PFSK-1 (cell line): ENCODE data around the gene TSPAN18.

Source experiments
- FOXP2 ChIP-seq: optimal IDR thresholded peaks from 2 replicates; pipeline ENCODE3; 2011; ENCODE audit warnings: borderline replicate concordance, control low read depth, inconsistent platforms; ENCODE audit not compliant: insufficient read depth; ENCODE audit errors: extremely low read length, extremely low read depth
- POLR2AphosphoS5 ChIP-seq: IDR thresholded peaks from 2 replicates; pipeline ENCODE4 v1.6.1; 2012; ENCODE audit warnings: low read depth, mild to moderate bottlenecking, control low read depth, low read length, moderate library complexity
- REST ChIP-seq, 2 experiments: IDR thresholded peaks; 2 replicates each; pipeline versions ENCODE4 v1.6.1 to v1.8.0; 2011 to 2012; ENCODE audit warnings: low read depth in 2 of 2, low read length in 2 of 2, control low read depth in 1 of 2, inconsistent platforms in 1 of 2, mild to moderate bottlenecking in 1 of 2, moderate library complexity in 1 of 2; ENCODE audit not compliant: insufficient read depth in 1 of 2
- SIN3A ChIP-seq: IDR thresholded peaks from 2 replicates; pipeline ENCODE4 v1.6.1; 2012; ENCODE audit warnings: mild to moderate bottlenecking, low read length, moderate library complexity, borderline replicate concordance; ENCODE audit not compliant: insufficient read depth
- TAF1 ChIP-seq: IDR thresholded peaks from 2 replicates; pipeline ENCODE4 v1.6.1; 2012; ENCODE audit warnings: low read length, control low read depth, borderline replicate concordance; ENCODE audit not compliant: insufficient read depth

Gene TSPAN18

DNA sequence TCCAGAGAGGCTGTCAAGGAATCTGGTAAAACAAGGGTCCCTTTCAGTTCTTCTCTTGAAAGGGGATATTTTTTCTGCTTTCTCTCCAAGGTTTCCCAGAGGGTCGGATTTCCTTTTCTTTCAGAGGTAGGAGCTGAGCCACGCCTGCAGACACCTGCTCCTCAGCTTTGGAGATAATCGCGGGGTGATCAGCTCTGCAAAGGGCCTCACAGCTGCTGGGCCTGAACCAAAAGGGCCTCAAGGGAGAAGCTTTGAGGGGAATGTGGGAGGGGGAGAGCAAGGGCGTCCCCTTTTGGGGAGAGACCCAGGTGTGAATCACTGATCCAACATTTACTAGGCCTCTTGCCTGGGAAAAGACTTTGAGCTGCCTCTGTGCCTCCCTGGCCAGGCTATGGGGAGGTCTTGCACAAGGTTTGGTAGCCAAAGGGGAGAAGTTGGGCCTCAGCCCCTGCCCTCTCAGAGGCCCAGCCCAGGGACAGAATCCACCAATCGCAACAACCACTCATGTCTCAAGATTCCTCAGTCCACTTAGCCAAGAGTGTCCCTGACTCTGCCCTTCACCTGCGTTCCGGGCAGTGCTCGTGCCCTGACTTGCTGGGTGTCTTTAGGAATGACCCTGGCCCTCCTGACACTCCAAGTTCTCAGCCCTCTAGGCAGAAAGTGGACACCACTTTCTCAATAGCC lies 237.9 kb downstream of the TSPAN18 start:
- no peak for TF ChIP-seq SIN3A
- no peak for TF ChIP-seq FOXP2
- TF ChIP-seq TAF1 = no peak
- TF ChIP-seq REST (IDR thresholded peaks at IDR 0.05; ENCODE audit: insufficient read depth in 1 of 2, low read depth in 2 of 2, low read length in 2 of 2) = no peak
- TF ChIP-seq POLR2AphosphoS5 = no peak

DNA sequence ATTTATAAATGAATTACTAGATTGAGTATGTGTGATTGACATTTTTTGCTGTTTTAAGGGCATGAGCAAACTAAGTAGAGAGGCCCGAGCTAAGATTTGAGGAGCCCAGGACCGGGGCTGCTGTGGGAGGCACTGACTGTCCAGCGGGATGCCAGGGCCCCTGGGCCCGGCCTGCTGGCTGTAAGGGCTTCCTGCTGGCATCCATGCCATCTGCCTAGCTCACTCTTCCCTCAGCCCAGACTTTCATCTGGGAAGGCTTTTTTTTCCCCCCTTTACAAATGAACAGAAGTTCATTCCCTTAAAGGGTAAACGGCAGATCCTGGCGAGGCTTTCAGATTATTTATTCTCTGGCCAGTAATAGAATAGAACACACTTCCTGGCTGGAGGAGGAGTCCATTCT lies 239.9 kb downstream of the TSPAN18 start:
- TF ChIP-seq TAF1 = no peak
- no peak for TF ChIP-seq FOXP2
- no peak for TF ChIP-seq REST (IDR thresholded peaks at IDR 0.05; ENCODE audit: insufficient read depth in 1 of 2, low read depth in 2 of 2, low read length in 2 of 2)
- no peak for TF ChIP-seq POLR2AphosphoS5
- TF ChIP-seq SIN3A = no peak

- TF ChIP-seq SIN3A (no peak), FOXP2 (no peak), POLR2AphosphoS5 (no peak)
These were observed 241.3 kb downstream of the TSPAN18 start for GRCh38 chr11:44967930-44968496.

GRCh38 chr11:44968510-44968909 lies 241.7 kb downstream of the TSPAN18 start:
- TF ChIP-seq REST (IDR thresholded peaks at IDR 0.05; ENCODE audit: insufficient read depth in 1 of 2, low read depth in 2 of 2, low read length in 2 of 2) = no peak
- TF ChIP-seq POLR2AphosphoS5 = no peak

GRCh38 chr11:44969651-44970252 lies 243.0 kb downstream of the TSPAN18 start:
- TF ChIP-seq SIN3A = no peak
- no peak for TF ChIP-seq TAF1
- TF ChIP-seq POLR2AphosphoS5 = no peak
- no peak for TF ChIP-seq FOXP2
- no peak for TF ChIP-seq REST (IDR thresholded peaks at IDR 0.05; ENCODE audit: insufficient read depth in 1 of 2, low read depth in 2 of 2, low read length in 2 of 2)
